GM12878 (cell line): ENCODE measurements around the gene SLC25A48. TPM values are rescaled to one million over a fixed set of nuclear protein-coding genes. Genes with fewer than 3 reads are reported as not detected.

Experiments
- ATAC-seq: fragments of 200-7000 bp; cut with Tn5 transposase; 3 replicates; pipeline ENCODE4 v1.9.1; 2020; ENCODE audit warnings: mild to moderate bottlenecking, moderate library complexity
- BruUV-seq: library from RNA; stranded (reverse); fragments of 400-500 nt; replicated peaks from 2 replicates; lab custom pipeline; 2021; lab: Mats Ljungman, UMichigan
- CTCF ChIA-PET: fragments of 300-600 bp; sonication (Branson Sonifier 250); formaldehyde crosslinking; extraction: SDS; loops from one replicate; lab custom pipeline; 2021; ENCODE audit warnings: inconsistent platforms; lab: Yijun Ruan, JAX
- POLR2A ChIA-PET: fragments of 350-600 bp; formaldehyde crosslinking; extraction: SDS; loops from one replicate; lab custom pipeline; 2021; ENCODE audit warnings: inconsistent platforms; lab: Charles Lee
- RAD21 ChIA-PET: fragments of 300-600 bp; sonication (Branson Sonifier 250); formaldehyde crosslinking; loops from one replicate; lab custom pipeline; 2023; ENCODE audit warnings: antibody characterized with exemption; ENCODE audit not compliant: unreplicated experiment; lab: Charles Lee
- SMC1A ChIA-PET: fragments of 300-600 bp; sonication (Branson Sonifier 250); formaldehyde crosslinking; loops from one replicate; lab custom pipeline; 2023; ENCODE audit not compliant: unreplicated experiment, uncharacterized antibody; lab: Charles Lee
- DNase-seq: peaks from one replicate; pipeline ENCODE4 v3.0.0-alpha.2; 2011; ENCODE audit warnings: low read depth, low spot score
- FAIRE-seq: peaks from 3 replicates; lab custom pipeline; 2011; peaks lifted over from hg19 to GRCh38; lab: Jason Lieb, UNC
- H2AFZ ChIP-seq: 2 replicates; pipeline ENCODE4 v1.6.0; 2011; ENCODE audit warnings: low read depth, low read length, control low read depth; ENCODE audit not compliant: control insufficient read depth
- H3K27ac ChIP-seq: 2 replicates; pipeline ENCODE4 v1.5.1; 2011; ENCODE audit warnings: control low read depth; ENCODE audit not compliant: control insufficient read depth, insufficient read depth
- H3K27me3 ChIP-seq, 2 experiments: replicated peaks in 1 of 2; 2 replicates each; pipeline versions ENCODE4 v1.6.0 to v1.6.1; 2011; ENCODE audit warnings: low read length in 1 of 2; ENCODE audit not compliant: control insufficient read depth in 2 of 2, insufficient read depth in 2 of 2
- H3K36me3 ChIP-seq, 2 experiments: 2 replicates each; pipeline ENCODE4 v1.5.1; 2011; ENCODE audit warnings: low read length in 1 of 2; ENCODE audit not compliant: control insufficient read depth in 2 of 2, insufficient read depth in 2 of 2
- H3K4me1 ChIP-seq: 2 replicates; pipeline ENCODE4 v1.6.1; 2011; ENCODE audit warnings: mild to moderate bottlenecking, low read length, moderate library complexity, mixed read lengths; ENCODE audit not compliant: control insufficient read depth, insufficient read depth
- H3K4me2 ChIP-seq: 2 replicates; pipeline ENCODE4 v1.6.0; 2011; ENCODE audit warnings: control low read depth; ENCODE audit not compliant: control insufficient read depth, insufficient read depth
- H3K4me3 ChIP-seq: fragments of 200-600 bp; sonication (generic); 2 replicates; pipeline ENCODE4 v1.5.1; 2016
- H3K79me2 ChIP-seq: 2 replicates; pipeline ENCODE4 v1.6.0; 2011; ENCODE audit warnings: low read length; ENCODE audit not compliant: control insufficient read depth, insufficient read depth
- H3K9ac ChIP-seq: 2 replicates; pipeline ENCODE4 v1.8.0; 2011; ENCODE audit warnings: low read length, control low read depth, mixed read lengths; ENCODE audit not compliant: control insufficient read depth, insufficient read depth
- H3K9me3 ChIP-seq: replicated peaks from 3 replicates; pipeline ENCODE4 v1.5.1; 2011; ENCODE audit warnings: mild to moderate bottlenecking, low read length; ENCODE audit not compliant: control insufficient read depth, insufficient read depth
- H4K20me1 ChIP-seq: 2 replicates; pipeline ENCODE4 v1.6.0; 2011; ENCODE audit not compliant: control insufficient read depth, insufficient read depth
- CBFB ChIP-seq: IDR thresholded peaks from 2 replicates; pipeline ENCODE4 v1.6.1; 2016; ENCODE audit warnings: antibody characterized with exemption, low read depth
- DPF2 ChIP-seq: fragments of 450-650 bp; IDR thresholded peaks from 2 replicates; pipeline ENCODE4 v1.6.1; 2017; ENCODE audit warnings: mild to moderate bottlenecking
- ETV6 ChIP-seq, 2 experiments: fragments of 450-650 bp in 1 of 2; IDR thresholded peaks in 1 of 2; conservative IDR thresholded peaks in 1 of 2; 2 replicates each; pipeline ENCODE4 v1.6.1; 2014; ENCODE audit warnings: antibody characterized with exemption in 1 of 2, borderline replicate concordance in 1 of 2, low read depth in 1 of 2, mild to moderate bottlenecking in 1 of 2, moderate library complexity in 1 of 2
- FOXK2 ChIP-seq: fragments of 450-650 bp; IDR thresholded peaks from 2 replicates; pipeline ENCODE4 v1.6.1; 2017; ENCODE audit warnings: mild to moderate bottlenecking, moderate library complexity
- GABPA ChIP-seq: IDR thresholded peaks from 2 replicates; pipeline ENCODE4 v1.6.1; 2014; ENCODE audit warnings: antibody characterized with exemption, low read depth, mild to moderate bottlenecking, inconsistent platforms
- HCFC1 ChIP-seq: fragments of 150-350 bp; IDR thresholded peaks from 2 replicates; pipeline ENCODE4 v1.6.1; 2014; ENCODE audit warnings: low read length
- KDM1A ChIP-seq: fragments of 200-600 bp; sonication (generic); IDR thresholded peaks from 2 replicates; pipeline ENCODE4 v1.6.1; 2016; ENCODE audit warnings: borderline replicate concordance
- PAX8 ChIP-seq: fragments of 450-650 bp; IDR thresholded peaks from 2 replicates; pipeline ENCODE4 v1.6.1; 2017; ENCODE audit warnings: mild to moderate bottlenecking, moderate library complexity
- RB1 ChIP-seq: fragments of 450-650 bp; formaldehyde crosslinking; IDR thresholded peaks from 2 replicates; pipeline ENCODE4 v1.6.1; 2017; ENCODE audit warnings: mild to moderate bottlenecking, borderline replicate concordance
- RCOR1 ChIP-seq: conservative IDR thresholded peaks from 2 replicates; pipeline ENCODE4 v1.6.1; 2012; ENCODE audit warnings: low read depth, low read length, improper control_type of control experiment
- STAT3 ChIP-seq: IDR thresholded peaks from 2 replicates; pipeline ENCODE4 v1.6.1; 2011; ENCODE audit warnings: low read depth, low read length, improper control_type of control experiment
- TAF1 ChIP-seq: IDR thresholded peaks from 2 replicates; pipeline ENCODE4 v1.6.1; 2011; ENCODE audit warnings: mild to moderate bottlenecking, low read depth, low read length, borderline replicate concordance
- TCF3 ChIP-seq: IDR thresholded peaks from 2 replicates; pipeline ENCODE4 v1.6.1; 2012; ENCODE audit warnings: low read depth, mild to moderate bottlenecking, low read length, borderline replicate concordance; ENCODE audit not compliant: insufficient read depth
- WGBS: methylation state at CpG from one replicate; pipeline ENCODE4 v1.1.6; 2016; ENCODE audit warnings: low lambda C conversion rate; ENCODE audit not compliant: insufficient replicate concordance, insufficient coverage; ENCODE audit errors: missing lambda C conversion rate; 5-methylcytosine and 5-hydroxymethylcytosine counted together
- in situ Hi-C: fragments of 300-500 bp; cut with MboI; formaldehyde crosslinking; loops from 9 replicates; pipeline ENCODE4 v1.14.3; 2018; ENCODE audit warnings: mixed read lengths
- intact Hi-C: fragments of 100-400 bp; cut with micrococcal nuclease; formaldehyde crosslinking; loops from one replicate; pipeline ENCODE4 v1.14.2; 2022; ENCODE audit not compliant: unreplicated experiment
- polyA plus RNA-seq, 11 experiments: library from polyadenylated mRNA; depleted of rRNA in 4 of 11; unstranded in 6 of 11; stranded (reverse) in 5 of 11; fragments of >200 nt; fragmentation: Nextera tagmentation in 4 of 11; fragmentation: Illumina TruSeq in 1 of 11; extraction: Ambion mirVana in 4 of 11; extraction: Trizol in 1 of 11; gene quantifications; 1 replicate in 1 of 11; 2 replicates in 10 of 11; pipeline versions ENCODE4 v1.2.1 to v1.2.3, GENCODE V29; 2011 to 2016; ENCODE audit warnings: inconsistent platforms in 2 of 11, missing spikeins in 2 of 11, low read depth in 1 of 11
- total RNA-seq, 4 experiments: library from RNA; depleted of rRNA in 3 of 4; stranded (reverse); fragments of >200 nt in 3 of 4; fragmentation: Illumina TruSeq in 1 of 4; extraction: Trizol in 1 of 4; gene quantifications; 2 replicates each; pipeline versions ENCODE4 v1.2.1 to v1.2.3, GENCODE V29; 2013 to 2021
- TF ChIP-seq, protein P1 (sequence below): IDR thresholded peaks from 2 replicates; pipeline ENCODE4 v1.6.1; 2012; ENCODE audit warnings: low read depth, low read length, improper control_type of control experiment
- TF ChIP-seq, protein P2 (sequence below): fragments of 450-650 bp; IDR thresholded peaks from 2 replicates; pipeline ENCODE4 v1.6.1; 2016; ENCODE audit warnings: mild to moderate bottlenecking, moderate library complexity, borderline replicate concordance
- TF ChIP-seq, protein P3 (sequence below): IDR thresholded peaks from 2 replicates; pipeline ENCODE4 v1.6.1; 2011; ENCODE audit warnings: borderline replicate concordance, low read depth, mild to moderate bottlenecking, moderate library complexity, low read length; ENCODE audit not compliant: insufficient read depth, poor library complexity, severe bottlenecking

Gene SLC25A48
- total and polyA plus RNA-seq, 10 of the 15 experiments (the other 5 are each of a cell fraction or from before 2014, with no cell fraction given): 0.06 TPM; not detected in 9

DNA sequence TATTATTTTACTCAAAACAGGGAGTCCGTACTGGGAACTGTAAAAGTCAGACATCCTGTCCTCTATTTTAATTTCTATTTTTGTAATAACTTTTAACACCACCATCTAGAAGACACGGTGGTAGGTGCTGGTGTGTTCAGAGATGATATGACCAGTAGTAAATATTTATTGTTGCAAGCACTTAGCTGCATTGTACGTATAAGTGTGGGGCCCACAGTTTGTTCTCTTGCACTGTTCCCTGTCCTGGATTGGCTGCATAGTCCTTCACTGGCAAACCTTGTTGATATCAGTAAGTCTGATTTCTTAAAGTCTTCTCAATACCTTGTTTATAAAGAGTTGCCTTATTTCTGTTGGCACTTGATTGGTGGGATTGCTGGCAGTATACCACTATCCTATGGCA, 85.7 kb downstream of the SLC25A48 start:
- 26% methylated on average over 3 of the region's 3 CpGs for WGBS
- RAD21 ChIA-PET: no interaction called here
- H3K79me2 ChIP-seq: no peaks in the 10 kb centered on the region
- H3K9ac ChIP-seq: no peak overlapping the region
- DNase-seq: no peak
- in situ Hi-C loops: no loop called here
- TF ChIP-seq, protein P1, sequence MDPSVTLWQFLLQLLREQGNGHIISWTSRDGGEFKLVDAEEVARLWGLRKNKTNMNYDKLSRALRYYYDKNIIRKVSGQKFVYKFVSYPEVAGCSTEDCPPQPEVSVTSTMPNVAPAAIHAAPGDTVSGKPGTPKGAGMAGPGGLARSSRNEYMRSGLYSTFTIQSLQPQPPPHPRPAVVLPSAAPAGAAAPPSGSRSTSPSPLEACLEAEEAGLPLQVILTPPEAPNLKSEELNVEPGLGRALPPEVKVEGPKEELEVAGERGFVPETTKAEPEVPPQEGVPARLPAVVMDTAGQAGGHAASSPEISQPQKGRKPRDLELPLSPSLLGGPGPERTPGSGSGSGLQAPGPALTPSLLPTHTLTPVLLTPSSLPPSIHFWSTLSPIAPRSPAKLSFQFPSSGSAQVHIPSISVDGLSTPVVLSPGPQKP: no peak
- TF ChIP-seq, protein P2, sequence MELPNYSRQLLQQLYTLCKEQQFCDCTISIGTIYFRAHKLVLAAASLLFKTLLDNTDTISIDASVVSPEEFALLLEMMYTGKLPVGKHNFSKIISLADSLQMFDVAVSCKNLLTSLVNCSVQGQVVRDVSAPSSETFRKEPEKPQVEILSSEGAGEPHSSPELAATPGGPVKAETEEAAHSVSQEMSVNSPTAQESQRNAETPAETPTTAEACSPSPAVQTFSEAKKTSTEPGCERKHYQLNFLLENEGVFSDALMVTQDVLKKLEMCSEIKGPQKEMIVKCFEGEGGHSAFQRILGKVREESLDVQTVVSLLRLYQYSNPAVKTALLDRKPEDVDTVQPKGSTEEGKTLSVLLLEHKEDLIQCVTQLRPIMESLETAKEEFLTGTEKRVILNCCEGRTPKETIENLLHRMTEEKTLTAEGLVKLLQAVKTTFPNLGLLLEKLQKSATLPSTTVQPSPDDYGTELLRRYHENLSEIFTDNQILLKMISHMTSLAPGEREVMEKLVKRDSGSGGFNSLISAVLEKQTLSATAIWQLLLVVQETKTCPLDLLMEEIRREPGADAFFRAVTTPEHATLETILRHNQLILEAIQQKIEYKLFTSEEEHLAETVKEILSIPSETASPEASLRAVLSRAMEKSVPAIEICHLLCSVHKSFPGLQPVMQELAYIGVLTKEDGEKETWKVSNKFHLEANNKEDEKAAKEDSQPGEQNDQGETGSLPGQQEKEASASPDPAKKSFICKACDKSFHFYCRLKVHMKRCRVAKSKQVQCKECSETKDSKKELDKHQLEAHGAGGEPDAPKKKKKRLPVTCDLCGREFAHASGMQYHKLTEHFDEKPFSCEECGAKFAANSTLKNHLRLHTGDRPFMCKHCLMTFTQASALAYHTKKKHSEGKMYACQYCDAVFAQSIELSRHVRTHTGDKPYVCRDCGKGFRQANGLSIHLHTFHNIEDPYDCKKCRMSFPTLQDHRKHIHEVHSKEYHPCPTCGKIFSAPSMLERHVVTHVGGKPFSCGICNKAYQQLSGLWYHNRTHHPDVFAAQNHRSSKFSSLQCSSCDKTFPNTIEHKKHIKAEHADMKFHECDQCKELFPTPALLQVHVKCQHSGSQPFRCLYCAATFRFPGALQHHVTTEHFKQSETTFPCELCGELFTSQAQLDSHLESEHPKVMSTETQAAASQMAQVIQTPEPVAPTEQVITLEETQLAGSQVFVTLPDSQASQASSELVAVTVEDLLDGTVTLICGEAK: no peak
- TF ChIP-seq STAT3 (no peak), TAF1 (no peak), HCFC1 (no peak), KDM1A (no peak), GABPA (no peak), RCOR1 (no peak), ETV6 (conservative IDR thresholded peaks at IDR 0.05 in 1 of 2, IDR thresholded peaks at IDR 0.05 in 1 of 2; ENCODE audit: borderline replicate concordance in 1 of 2, low read depth in 1 of 2) (no peak), PAX8 (no peak), FOXK2 (no peak), RB1 (no peak), TCF3 (no peak), DPF2 (no peak), CBFB (no peak)
- TF ChIP-seq, protein P3, sequence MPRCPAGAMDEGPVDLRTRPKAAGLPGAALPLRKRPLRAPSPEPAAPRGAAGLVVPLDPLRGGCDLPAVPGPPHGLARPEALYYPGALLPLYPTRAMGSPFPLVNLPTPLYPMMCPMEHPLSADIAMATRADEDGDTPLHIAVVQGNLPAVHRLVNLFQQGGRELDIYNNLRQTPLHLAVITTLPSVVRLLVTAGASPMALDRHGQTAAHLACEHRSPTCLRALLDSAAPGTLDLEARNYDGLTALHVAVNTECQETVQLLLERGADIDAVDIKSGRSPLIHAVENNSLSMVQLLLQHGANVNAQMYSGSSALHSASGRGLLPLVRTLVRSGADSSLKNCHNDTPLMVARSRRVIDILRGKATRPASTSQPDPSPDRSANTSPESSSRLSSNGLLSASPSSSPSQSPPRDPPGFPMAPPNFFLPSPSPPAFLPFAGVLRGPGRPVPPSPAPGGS: no peak
- ATAC-seq: no peak
- no peaks in the 10 kb centered on the region for H3K36me3 ChIP-seq
- intact Hi-C loops: no loop called here
- CTCF ChIA-PET: interaction anchor here (1.2 kb wide), 1 partner anchor 108 kb away, joined by 3 read pairs; no protein-coding TSS in a partner anchor
- no peak for FAIRE-seq
- no peak overlapping the region for H3K27ac ChIP-seq
- SMC1A ChIA-PET: interaction anchor here (1.4 kb wide), 1 partner anchor 16 kb away, joined by 3 read pairs; no protein-coding TSS in a partner anchor
- H3K9me3 ChIP-seq: no peaks in the 10 kb centered on the region
- POLR2A ChIA-PET: no interaction called here
- H3K4me3 ChIP-seq: no peak overlapping the region
- no peak overlapping the region for H2AFZ ChIP-seq
- peaks cover 0 to 2% of the 10 kb centered on the region in 2 experiments; a peak in 2 of 4 replicates for H3K27me3 ChIP-seq
- BruUV-seq: no TSS peak
- no peaks in the 10 kb centered on the region for H3K4me1 ChIP-seq
- H4K20me1 ChIP-seq: no peaks in the 10 kb centered on the region
- no peak overlapping the region for H3K4me2 ChIP-seq
